KOPT-K1 (cell line): ENCODE results near the gene TJP1.
"Not testable (repeated sequence)": the region's sequence is repeated elsewhere in the genome, so short reads cannot be mapped to it uniquely, and the experiment has no call there.

Experiments used
- H3K27ac ChIP-seq: fragments of 200-600 bp; sonication (generic); 2 replicates; pipeline ENCODE4 v1.5.1; 2016; ENCODE audit warnings: antibody characterized with exemption, mild to moderate bottlenecking, low read depth, low read length; ENCODE audit not compliant: poor library complexity, severe bottlenecking
- H3K36me3 ChIP-seq: fragments of 200-600 bp; sonication (generic); 2 replicates; pipeline ENCODE4 v1.5.1; 2017; ENCODE audit warnings: antibody characterized with exemption, mild to moderate bottlenecking, low read length, moderate library complexity; ENCODE audit not compliant: insufficient read depth
- H3K9me3 ChIP-seq: fragments of 200-600 bp; sonication (generic); 2 replicates; pipeline ENCODE4 v1.5.1; 2017; ENCODE audit warnings: antibody characterized with exemption, low read length, mild to moderate bottlenecking; ENCODE audit not compliant: insufficient read depth, poor library complexity, severe bottlenecking

TJP1 gene

DNA sequence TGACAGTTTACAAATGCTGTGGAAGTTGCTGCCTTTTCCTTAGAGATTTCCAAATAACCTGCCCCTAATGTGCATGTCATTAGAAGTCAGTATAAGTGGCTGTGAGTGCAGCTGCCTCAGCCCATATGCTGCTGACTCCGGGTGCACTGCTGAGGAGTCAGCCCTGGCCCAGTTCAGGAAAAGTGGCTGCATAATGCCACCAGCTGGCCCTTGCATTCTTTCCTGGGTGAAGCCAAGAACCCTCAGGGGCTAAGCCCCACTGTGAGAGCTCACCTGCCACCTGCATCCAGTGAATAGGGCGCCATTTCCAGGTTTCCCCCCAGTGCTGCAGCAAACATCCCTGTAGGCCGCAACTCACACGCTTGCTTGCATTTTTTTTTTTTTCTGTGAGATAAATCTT lies 139.9 kb downstream of the TJP1 start:
- H3K27ac ChIP-seq, result no peak overlapping the region
- H3K9me3 ChIP-seq, result no peaks in the 10 kb centered on the region
- no peaks in the 10 kb centered on the region for H3K36me3 ChIP-seq

GRCh38 chr15:29681946-29682345 lies 140.3 kb downstream of the TJP1 start:
- Histone ChIP-seq H3K9me3 (no peaks in the 10 kb centered on the region), H3K27ac (no peak overlapping the region), H3K36me3 (no peaks in the 10 kb centered on the region)

DNA sequence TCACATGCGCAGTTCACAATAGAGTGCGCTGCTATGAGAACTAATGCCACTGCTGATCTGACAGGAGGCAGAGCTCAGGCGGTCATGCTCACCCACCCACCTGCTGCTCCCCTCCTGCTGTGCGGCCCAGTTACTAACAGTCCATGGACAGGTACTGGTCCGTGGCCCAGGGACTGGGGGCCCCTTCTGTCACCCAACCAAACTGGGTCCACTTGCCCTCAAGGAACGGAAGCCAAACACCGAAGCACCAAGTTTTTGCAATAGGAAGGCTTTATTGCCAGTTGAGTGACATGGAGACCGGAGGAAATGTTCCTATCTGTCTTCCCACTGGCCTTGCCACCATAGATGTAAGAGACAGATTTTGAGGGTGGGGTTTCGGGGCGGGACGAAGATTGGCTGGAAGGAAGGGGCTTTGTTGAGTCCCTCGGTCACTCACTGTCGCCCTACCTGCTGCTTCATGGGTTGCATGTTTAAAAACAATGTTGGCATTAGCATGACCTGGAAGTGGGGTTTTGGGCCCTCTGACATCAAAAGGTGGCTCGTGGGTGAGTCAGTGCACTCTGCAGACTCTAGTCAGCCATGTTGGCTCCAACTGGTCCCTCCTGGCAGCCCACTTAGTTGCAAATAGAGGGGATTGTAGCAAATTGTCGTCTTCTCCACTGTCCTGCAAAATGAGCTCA lies 141.0 kb downstream of the TJP1 start:
- H3K36me3 ChIP-seq, result no peaks in the 10 kb centered on the region
- H3K27ac ChIP-seq, result no peak overlapping the region
- no peaks in the 10 kb centered on the region for H3K9me3 ChIP-seq

DNA sequence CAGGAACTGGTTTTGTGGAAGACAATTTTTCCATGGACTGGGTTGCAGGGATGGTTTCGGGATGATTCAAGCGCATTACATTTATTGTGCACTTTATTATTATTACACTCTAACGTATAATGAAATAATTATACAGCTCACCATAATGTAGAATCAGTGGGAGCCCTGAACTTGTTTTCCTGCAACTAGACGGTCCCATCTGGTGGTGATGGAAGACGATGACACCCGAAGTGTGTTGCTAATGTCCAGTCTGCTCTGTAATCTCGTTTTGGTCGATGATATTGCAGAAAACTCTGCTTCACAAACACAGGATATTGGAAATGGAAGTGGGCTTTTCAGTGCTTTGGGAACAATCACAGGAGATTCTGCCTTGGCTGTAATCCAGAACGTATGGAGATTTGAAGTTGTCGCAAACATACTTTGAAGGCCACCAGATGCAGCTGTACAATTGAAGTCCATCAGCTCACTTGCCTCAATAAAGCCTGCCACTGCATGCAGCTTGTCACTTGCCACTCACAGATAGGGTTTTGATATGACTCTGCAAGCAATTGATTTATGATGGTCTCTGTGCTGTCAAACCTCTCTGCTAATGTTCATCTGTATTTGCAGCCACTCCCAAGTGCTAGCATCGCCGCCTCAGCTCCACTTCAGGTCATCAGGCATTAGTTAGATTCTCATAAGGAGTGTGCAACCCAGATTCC lies 141.7 kb downstream of the TJP1 start:
- no peaks in the 10 kb centered on the region for H3K36me3 ChIP-seq
- no peak overlapping the region for H3K27ac ChIP-seq
- H3K9me3 ChIP-seq, result no peaks in the 10 kb centered on the region

GRCh38 chr15:29678504-29679034 lies 143.7 kb downstream of the TJP1 start:
- no peaks in the 10 kb centered on the region for H3K36me3 ChIP-seq
- H3K9me3 ChIP-seq, result no peaks in the 10 kb centered on the region
- no peak overlapping the region for H3K27ac ChIP-seq

- Histone ChIP-seq H3K27ac (no peak overlapping the region), H3K36me3 (no peaks in the 10 kb centered on the region), H3K9me3 (no peaks in the 10 kb centered on the region)
Measured at GRCh38 chr15:29677871-29678461, 144.3 kb downstream of the TJP1 start.

DNA sequence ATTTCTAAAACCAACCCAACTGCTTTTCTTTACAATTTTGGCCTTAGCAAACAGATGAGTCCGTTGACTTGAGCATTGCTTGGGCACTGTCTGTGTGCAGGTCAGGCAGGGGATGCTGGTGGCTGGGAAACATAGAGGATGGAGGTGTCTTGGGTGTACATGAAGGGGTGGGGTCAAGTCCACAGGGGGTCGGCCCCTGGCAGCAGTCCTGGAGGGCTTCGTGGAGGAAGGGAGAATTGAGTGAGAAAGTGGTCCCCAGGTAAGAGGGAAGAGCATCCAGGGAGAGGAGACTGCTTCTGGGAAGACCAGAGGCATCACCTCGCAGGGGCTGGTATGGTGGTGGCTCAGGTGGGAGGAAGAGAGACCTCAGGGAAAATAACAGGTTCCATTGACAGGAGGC lies 144.8 kb downstream of the TJP1 start:
- H3K9me3 ChIP-seq, result no peaks in the 10 kb centered on the region
- no peak overlapping the region for H3K27ac ChIP-seq
- no peaks in the 10 kb centered on the region for H3K36me3 ChIP-seq

DNA sequence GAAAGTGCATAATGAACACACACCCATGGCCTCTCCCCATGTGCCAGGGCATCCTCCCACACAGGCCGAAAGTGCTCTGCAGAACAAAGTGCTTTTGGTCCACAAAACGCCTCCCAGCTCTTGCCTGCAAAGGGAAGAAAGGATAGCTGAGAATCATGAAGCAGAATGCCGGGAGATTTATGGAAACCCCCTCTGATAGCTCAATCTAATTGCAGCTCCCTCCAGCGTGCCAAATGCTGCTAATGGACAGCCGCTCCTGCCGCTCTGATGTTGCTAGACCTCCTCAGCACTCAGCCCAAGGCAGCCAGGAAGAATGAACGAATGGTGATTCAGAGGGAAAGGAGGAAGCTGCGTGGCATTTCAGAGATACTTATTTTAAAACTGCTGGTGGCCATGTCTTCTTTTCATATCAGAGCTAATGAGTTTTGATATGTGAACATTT lies 145.3 kb downstream of the TJP1 start:
- Histone ChIP-seq H3K27ac (no peak overlapping the region), H3K9me3 (no peaks in the 10 kb centered on the region)

GRCh38 chr15:29676374-29676960 lies 145.8 kb downstream of the TJP1 start:
- H3K36me3 ChIP-seq, H3K27ac ChIP-seq, H3K9me3 ChIP-seq: not testable (repeated sequence)

More for the DNA sequence above, 145.3 kb downstream of the TJP1 start:
- H3K36me3 ChIP-seq, result no peaks in the 10 kb centered on the region

DNA sequence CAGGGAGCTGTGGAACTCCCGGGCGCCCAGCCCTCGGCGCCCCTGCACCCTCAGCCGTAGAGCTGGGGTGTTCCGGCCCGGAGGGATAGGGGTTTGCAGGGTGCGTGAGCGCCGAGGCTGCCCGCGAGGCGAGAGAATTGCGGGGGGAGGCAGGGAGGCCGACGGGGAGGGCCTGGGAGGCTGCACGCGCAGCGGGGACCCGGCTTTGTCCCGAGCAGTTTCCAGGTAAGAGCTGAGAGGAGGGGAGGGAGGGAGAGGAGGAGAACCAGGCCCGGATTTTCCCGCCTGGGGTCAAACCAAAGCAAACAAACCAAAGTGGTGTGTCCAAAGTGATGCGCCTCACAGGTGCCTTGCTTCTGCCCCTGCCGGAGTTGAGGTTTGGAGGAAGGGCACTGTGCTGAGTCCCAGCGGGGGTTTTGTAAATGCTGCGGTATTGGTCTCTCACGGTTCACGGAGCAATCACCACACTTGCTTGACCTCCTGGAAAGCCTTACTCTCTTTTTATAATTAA lies 146.4 kb downstream of the TJP1 start:
- Histone ChIP-seq H3K36me3 (no peaks in the 10 kb centered on the region), H3K27ac (no peak overlapping the region), H3K9me3 (no peaks in the 10 kb centered on the region)

- Histone ChIP-seq H3K27ac (no peak overlapping the region), H3K9me3 (no peaks in the 10 kb centered on the region), H3K36me3 (no peaks in the 10 kb centered on the region)
Measured at GRCh38 chr15:29674661-29675533, 147.4 kb downstream of the TJP1 start.

- Histone ChIP-seq H3K9me3 (no peaks in the 10 kb centered on the region), H3K36me3 (no peaks in the 10 kb centered on the region), H3K27ac (no peak overlapping the region)
Measured at GRCh38 chr15:29672923-29673809, 149.1 kb downstream of the TJP1 start.

DNA sequence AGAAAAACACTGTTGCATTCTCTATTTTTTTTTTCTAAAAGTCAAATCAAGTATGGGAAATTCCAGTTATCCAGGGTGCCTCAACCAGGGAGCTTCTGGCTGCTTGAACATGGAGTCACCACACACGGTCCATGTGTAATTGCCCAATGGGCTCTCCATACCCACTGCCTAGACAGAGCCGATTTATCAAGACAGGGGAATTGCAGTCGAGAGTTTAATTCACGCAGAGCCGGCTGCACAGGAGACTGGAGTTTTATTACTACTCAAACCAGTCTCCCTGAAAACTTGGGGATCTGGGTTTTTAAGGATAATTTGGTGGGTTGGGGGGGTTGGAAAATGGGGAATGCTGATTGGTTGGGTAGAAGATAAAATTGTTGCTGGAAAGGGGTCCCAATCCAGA lies 149.8 kb downstream of the TJP1 start:
- Histone ChIP-seq H3K9me3 (no peaks in the 10 kb centered on the region), H3K27ac (no peak overlapping the region), H3K36me3 (no peaks in the 10 kb centered on the region)

DNA sequence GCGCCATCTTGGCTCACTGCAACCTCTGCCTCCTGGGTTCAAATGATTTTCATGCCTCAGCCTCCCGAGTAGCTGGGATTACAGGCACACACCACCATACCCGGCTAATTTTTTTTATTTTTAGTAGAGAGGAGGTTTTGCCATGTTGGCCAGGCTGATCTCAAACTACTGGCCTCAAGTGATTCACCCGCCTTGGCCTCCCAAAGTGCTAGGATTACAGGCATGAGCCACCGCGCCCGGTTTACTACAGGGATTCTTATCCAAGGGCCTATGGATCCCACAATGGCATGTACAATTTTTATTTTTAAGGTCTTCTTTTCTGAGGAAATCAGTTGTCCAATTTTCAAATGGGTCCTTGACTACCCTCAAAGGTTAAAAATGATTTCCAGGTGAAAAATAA lies 150.2 kb downstream of the TJP1 start:
- H3K9me3 ChIP-seq, H3K36me3 ChIP-seq, H3K27ac ChIP-seq: not testable (repeated sequence)
